GM19043 (cell line): ENCODE results near the gene CHD9.
"Not testable (repeated sequence)": the region's sequence is repeated elsewhere in the genome, so short reads cannot be mapped to it uniquely, and the experiment has no call there.

Source experiments
- ATAC-seq: cut with Tn5 transposase; IDR thresholded peaks from one replicate; pipeline ENCODE4 v1.9.1; 2021; ENCODE audit warnings: low read depth; ENCODE audit not compliant: unreplicated experiment

Gene CHD9, protein sequence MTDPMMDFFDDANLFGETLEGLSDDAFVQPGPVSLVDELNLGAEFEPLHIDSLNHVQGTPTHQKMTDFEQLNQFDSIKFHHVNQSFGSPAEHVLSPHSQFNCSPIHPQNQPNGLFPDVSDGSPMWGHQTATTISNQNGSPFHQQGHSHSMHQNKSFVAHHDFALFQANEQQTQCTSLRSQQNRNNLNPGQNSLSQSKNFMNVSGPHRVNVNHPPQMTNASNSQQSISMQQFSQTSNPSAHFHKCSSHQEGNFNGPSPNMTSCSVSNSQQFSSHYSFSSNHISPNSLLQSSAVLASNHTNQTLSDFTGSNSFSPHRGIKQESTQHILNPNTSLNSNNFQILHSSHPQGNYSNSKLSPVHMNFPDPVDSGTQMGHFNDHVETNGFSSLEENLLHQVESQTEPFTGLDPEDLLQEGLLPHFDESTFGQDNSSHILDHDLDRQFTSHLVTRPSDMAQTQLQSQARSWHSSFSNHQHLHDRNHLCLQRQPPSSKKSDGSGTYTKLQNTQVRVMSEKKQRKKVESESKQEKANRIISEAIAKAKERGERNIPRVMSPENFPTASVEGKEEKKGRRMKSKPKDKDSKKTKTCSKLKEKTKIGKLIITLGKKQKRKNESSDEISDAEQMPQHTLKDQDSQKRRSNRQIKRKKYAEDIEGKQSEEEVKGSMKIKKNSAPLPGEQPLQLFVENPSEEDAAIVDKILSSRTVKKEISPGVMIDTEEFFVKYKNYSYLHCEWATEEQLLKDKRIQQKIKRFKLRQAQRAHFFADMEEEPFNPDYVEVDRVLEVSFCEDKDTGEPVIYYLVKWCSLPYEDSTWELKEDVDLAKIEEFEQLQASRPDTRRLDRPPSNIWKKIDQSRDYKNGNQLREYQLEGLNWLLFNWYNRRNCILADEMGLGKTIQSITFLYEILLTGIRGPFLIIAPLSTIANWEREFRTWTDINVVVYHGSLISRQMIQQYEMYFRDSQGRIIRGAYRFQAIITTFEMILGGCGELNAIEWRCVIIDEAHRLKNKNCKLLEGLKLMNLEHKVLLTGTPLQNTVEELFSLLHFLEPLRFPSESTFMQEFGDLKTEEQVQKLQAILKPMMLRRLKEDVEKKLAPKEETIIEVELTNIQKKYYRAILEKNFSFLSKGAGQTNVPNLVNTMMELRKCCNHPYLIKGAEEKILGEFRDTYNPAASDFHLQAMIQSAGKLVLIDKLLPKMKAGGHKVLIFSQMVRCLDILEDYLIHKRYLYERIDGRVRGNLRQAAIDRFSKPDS (N-terminal part only)

DNA sequence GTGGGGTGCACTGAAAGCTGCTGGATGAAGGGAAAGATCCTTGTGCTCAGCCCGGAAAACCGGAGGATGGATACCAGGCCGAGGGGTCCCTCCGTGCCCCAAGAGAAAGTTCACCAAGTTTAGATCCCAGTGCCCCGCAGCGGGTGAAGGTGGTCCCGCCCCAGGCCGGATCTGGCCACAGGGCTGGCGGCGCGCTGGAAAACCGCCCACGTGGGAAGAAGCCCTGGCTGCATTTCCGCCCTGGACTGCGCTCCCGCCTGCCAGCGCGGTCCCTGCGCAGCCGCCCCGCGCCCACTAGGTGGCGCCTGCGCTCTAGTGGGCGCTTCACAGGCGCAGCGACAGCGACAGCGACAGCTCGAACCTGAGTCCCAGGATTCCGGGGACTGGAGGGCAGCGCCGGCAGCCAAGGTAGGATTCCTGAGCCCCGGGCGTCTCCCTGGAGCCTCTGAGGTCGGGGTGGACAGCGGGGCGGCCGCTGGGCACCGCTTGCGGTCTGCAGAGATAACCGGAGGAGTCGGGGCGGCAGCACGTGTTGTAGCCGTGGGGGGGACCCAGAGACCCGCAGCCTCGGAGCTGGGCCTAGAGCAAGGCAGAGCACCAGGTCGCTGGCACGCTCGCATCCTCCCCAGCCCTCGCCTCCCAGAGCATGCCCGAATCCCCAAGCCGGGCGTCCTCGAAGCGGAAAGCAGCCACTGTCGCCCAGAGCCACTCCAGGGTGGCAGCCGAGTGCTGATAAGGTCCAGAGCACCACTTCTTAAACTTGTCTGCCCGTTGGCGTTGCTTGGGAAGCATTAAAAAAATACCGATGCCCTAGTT, at the start of gene CHD9:
TSS of gene CHD9 (plus strand) at position 322 of the 816 bp plus-strand sequence. CDS start 101,099 bp downstream, outside the sequence.
- ATAC-seq, result peak; percentile 68

DNA sequence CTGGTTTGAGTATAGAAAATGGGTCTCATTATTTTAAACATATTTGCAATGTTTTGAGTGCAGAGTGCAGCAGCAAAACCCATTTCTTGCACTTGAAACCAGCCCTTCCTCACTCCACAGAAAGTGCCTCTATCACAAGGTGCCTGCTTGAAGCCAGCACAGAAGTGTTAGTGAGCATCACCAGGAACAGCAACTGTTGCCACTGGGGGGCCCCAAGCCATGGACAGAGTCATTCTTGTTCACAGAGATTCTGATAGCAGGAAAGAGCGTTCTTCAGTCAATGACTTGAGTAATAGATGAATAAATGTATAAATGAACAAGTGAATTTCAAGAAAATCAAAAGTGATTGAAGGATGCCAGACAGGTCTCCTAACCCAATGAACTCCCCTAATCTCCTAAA, 47.7 kb upstream of the CHD9 start:
- ATAC-seq, result no peak

DNA sequence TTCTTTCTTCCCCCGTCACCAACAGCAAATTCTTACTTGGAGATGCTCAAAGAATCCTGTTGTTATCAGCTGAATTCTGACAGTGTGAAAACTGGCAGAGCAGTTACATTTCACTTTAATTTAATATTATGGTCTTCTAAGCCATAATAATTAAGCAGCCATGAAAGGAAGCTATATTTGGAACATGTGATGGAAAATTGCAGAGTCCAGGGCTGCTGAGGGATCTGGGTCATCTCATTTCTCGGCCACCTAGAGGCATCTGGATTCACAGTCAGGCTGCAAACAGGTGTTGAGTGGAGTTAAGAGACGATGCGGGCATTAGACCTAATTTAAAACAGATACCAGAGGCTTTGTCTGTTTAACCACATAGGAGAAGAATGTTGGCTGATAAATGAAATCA, 40.5 kb upstream of the CHD9 start:
- no peak for ATAC-seq

- no peak for ATAC-seq
These were observed 35.9 kb upstream of the CHD9 start for GRCh38 chr16:53018834-53019416.

DNA sequence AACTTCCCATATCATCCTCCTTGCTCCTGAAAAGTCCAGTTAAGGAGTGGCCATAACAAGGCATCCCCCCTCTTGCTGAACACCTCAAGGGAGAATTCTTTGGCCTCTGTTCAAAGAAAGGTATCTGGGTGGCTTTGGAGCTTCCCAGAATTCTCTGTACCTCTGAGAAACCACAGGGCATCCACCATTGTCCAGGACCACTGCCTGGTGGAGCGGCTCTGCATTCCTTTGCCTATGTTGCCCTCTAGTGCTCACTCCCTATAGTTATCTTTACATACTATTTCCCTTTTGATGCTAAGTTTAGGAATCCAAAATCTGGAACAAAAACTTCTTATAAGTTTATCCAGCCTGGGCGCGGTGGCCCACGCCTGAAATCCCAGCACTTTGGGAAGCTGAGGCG, 32.4 kb upstream of the CHD9 start:
- no peak for ATAC-seq

- peak; percentile 41 for ATAC-seq
These were observed 30.7 kb upstream of the CHD9 start for GRCh38 chr16:53024045-53024444.

DNA sequence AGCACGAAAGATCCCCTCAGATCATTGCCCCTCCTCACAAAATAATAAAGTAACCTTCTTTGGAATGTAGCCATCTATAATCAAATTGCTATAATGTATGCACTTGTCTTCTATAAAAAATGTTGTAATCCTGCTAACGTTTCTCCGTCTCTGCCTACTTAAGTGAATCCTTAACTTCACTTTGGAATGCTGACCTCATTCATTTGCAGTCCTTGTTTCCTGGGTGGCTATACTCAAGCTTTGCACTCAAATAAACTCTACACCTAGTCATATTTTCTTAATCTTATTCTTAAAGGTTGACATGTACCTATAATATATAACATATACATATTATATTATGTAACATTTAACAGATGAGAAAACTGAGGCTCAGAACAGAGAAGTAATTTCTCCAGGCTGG, 24.8 kb upstream of the CHD9 start:
- no peak for ATAC-seq

GRCh38 chr16:53031323-53031942, 23.4 kb upstream of the CHD9 start:
- no peak for ATAC-seq

GRCh38 chr16:53034306-53034705, 20.5 kb upstream of the CHD9 start:
- no peak for ATAC-seq

DNA sequence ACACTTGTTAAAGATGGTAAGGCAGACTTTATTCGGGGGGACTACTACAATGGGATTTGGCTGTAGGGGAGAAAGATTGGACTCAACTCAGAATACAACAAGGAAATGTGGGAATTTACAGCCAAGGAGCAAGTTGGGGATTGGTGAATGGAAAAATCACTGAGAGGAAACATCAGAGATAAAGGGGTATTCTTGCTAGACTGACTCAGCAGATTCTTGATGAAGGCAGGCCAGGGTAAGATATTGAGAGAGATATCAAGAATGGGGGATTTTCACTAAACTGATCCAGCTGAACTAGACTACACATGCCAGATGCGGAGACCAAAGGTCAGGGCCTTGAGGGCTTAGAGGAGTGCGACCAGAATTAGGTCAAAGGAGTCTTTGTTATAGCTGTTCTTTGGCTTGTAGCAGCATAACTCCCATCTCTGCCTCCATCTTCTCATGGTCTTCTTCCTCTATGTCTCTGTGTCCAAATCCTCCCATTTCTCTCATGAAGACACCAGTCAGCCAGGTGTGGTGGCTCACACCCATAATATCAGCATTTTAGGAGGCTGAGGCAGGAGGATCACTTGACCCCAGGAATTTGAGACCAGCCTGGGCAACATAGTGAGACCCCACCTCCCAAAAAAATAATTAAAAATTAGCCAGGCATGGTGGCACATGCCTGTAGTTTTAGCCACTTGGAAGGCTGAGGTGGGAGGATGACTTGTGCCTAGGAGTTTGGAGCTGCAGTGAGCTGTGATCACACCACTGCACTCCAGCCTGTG, 19.4 kb upstream of the CHD9 start:
- no peak for ATAC-seq

GRCh38 chr16:53036066-53036465, 18.7 kb upstream of the CHD9 start:
- no peak for ATAC-seq

DNA sequence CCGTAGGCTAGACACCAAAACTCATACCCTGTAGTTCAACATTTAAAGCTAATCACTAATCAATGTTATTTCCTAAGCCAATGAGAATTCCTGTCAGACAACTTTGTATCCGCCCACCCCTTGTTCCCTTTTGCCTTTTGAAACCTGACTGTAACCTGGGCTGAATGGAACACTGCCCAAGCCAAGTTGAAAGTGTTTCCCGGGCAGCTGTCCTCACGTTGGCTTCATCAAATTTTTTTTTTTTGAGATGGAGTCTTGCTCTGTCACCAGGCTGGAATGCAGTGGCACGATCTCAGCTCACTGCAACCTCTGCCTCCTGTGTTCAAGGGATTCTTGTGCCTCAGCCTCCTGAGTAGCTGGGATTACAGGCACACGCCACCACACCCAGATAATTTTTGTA, 18.1 kb upstream of the CHD9 start:
- not testable (repeated sequence) for ATAC-seq

- no peak for ATAC-seq
These were observed 14.0 kb upstream of the CHD9 start for GRCh38 chr16:53040788-53041187.

DNA sequence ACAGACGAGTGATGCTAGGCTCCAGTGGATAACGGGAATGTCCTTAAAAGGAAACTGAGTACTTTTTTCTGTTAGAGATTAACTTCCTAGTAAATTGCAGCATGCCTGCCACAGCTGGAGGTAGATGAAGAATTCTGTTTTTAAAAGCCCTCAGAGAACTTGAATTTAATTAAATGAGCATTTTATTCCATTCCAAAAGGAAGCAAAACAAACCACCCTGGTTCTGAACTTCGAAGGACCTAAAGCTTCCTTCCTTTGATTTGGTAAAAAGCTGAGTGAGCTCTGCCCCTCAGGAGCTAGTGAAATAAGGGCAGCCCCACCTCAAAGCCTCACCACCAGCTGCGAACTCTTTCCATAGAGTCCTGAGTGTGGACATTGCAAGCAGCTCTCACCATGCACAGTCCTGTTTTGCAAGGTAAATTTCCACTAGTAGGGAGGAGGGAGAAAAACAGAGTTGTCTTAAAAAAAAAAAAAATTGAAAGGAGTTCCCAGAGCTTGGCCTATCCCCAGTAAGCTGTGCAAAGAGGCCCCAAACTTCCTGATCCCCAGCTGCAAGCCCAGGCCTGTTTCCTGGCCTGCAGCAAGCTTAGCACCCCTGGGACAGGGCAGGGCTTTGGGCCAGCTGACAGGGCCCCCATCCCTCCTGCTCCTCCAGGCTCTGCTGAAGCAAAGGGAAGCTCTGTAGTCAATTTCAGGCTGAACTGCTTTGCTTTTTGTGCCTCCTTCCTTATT, 13.3 kb upstream of the CHD9 start:
- peak; percentile 62 for ATAC-seq

GRCh38 chr16:53042235-53042701, 12.5 kb upstream of the CHD9 start:
- no peak for ATAC-seq

GRCh38 chr16:53043428-53043831, 11.4 kb upstream of the CHD9 start:
- no peak for ATAC-seq

GRCh38 chr16:53043986-53044601, 10.7 kb upstream of the CHD9 start:
- no peak for ATAC-seq
